ENCODE data around the gene PAM.

PAM gene

DNA sequence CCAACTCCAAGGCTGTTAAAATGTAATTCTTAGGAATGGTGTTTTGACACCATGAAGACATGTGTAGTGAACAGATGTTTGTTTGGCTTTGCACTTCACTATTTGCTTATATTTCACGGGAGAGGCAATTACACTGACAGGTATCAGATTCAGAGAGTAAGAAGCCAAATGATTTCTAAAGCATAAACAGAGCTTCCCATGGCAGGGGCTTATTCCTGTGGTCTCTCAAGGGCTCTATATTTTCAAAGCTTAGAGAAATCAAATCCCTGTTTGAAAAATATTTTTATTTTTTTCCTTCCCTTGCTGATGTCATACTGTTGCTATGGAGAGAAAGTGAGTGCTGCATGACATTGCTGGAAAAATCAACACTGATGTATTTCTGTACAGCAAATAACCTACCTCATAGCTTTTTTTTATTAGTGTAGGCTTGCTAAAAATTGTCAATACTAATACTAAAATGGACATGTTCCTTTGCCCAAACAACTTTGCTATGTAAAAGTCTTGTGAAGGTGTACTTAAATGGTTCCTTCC is 203.4 kb downstream of the PAM start:
- TF ChIP-seq, protein P1, sequence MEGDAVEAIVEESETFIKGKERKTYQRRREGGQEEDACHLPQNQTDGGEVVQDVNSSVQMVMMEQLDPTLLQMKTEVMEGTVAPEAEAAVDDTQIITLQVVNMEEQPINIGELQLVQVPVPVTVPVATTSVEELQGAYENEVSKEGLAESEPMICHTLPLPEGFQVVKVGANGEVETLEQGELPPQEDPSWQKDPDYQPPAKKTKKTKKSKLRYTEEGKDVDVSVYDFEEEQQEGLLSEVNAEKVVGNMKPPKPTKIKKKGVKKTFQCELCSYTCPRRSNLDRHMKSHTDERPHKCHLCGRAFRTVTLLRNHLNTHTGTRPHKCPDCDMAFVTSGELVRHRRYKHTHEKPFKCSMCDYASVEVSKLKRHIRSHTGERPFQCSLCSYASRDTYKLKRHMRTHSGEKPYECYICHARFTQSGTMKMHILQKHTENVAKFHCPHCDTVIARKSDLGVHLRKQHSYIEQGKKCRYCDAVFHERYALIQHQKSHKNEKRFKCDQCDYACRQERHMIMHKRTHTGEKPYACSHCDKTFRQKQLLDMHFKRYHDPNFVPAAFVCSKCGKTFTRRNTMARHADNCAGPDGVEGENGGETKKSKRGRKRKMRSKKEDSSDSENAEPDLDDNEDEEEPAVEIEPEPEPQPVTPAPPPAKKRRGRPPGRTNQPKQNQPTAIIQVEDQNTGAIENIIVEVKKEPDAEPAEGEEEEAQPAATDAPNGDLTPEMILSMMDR (IDR thresholded peaks at IDR 0.05) = no peak

GRCh38 chr5:102959055-102959454 is 203.9 kb downstream of the PAM start:
- TF ChIP-seq, protein P1 (IDR thresholded peaks at IDR 0.05) = no peak

DNA sequence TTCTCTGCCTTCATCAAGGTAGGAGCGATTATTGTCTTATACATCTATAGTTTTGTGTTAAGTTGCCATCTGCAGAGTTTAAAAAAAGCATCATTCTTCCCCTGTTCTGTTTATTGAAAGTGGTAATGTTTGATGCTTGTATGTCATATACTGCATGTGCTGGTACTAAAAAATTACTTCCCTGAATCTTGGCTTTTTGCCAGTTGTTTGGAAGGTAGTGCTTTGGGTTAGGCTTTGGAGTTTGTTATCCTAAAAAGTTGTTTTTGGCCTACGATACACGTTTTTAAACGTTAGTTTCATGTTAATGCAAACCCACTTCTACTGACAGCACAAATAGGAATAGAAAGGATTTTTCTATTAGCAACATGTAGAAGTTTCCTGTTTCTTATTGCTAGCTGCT is 206.6 kb downstream of the PAM start:
- TF ChIP-seq, protein P1 (IDR thresholded peaks at IDR 0.05) = no peak

GRCh38 chr5:102965653-102966052 is 210.5 kb downstream of the PAM start:
- TF ChIP-seq, protein P1 (IDR thresholded peaks at IDR 0.05) = no peak

- TF ChIP-seq, protein P1 (IDR thresholded peaks at IDR 0.05) = no peak
Observed at GRCh38 chr5:102969641-102970040, 214.5 kb downstream of the PAM start.

- TF ChIP-seq, protein P1 (IDR thresholded peaks at IDR 0.05) = peak; percentile 50
Observed at GRCh38 chr5:102971676-102972293, 216.7 kb downstream of the PAM start.

GRCh38 chr5:102974177-102974576 is 219.1 kb downstream of the PAM start:
- TF ChIP-seq, protein P1 (IDR thresholded peaks at IDR 0.05) = no peak

- TF ChIP-seq, protein P1 (IDR thresholded peaks at IDR 0.05) = no peak
Observed at GRCh38 chr5:102975045-102975444, 219.9 kb downstream of the PAM start.

Data from LNCAP (cell line).